GM18498 (cell line): ENCODE results near the gene DNASE2B.

Experiments
- ATAC-seq: cut with Tn5 transposase; IDR thresholded peaks from one replicate; pipeline ENCODE4 v1.9.1; 2021; ENCODE audit warnings: mild to moderate bottlenecking, moderate library complexity; ENCODE audit not compliant: unreplicated experiment

DNASE2B gene

GRCh38 chr1:84373436-84374141 lies 24.7 kb upstream of the DNASE2B start:
- ATAC-seq = no peak

GRCh38 chr1:84374991-84375696 lies 23.1 kb upstream of the DNASE2B start:
- ATAC-seq = no peak

GRCh38 chr1:84376000-84376910 lies 22.0 kb upstream of the DNASE2B start:
- ATAC-seq = no peak

- ATAC-seq = no peak
Measured at GRCh38 chr1:84377480-84378095, 20.7 kb upstream of the DNASE2B start.

GRCh38 chr1:84379138-84379916 lies 19.0 kb upstream of the DNASE2B start:
- ATAC-seq = no peak

GRCh38 chr1:84379917-84380180 lies 18.4 kb upstream of the DNASE2B start:
- no peak for ATAC-seq

GRCh38 chr1:84382127-84382526 lies 16.2 kb upstream of the DNASE2B start:
- no peak for ATAC-seq

- ATAC-seq = no peak
Measured at GRCh38 chr1:84385347-84385746, 12.9 kb upstream of the DNASE2B start.

- no peak for ATAC-seq
Measured at GRCh38 chr1:84386716-84387479, 11.4 kb upstream of the DNASE2B start.

- ATAC-seq = no peak
Measured at GRCh38 chr1:84387480-84388163, 10.7 kb upstream of the DNASE2B start.

GRCh38 chr1:84390226-84390625 lies 8.1 kb upstream of the DNASE2B start:
- ATAC-seq = no peak

GRCh38 chr1:84401156-84401555 lies 2.9 kb downstream of the DNASE2B start:
- ATAC-seq = no peak

- ATAC-seq = no peak
Measured at GRCh38 chr1:84402060-84402459, 3.8 kb downstream of the DNASE2B start.

- ATAC-seq = no peak
Measured at GRCh38 chr1:84402501-84402900, 4.2 kb downstream of the DNASE2B start.

- ATAC-seq = no peak
Measured at GRCh38 chr1:84403347-84403746, 5.1 kb downstream of the DNASE2B start.

- no peak for ATAC-seq
Measured at GRCh38 chr1:84406346-84406861, 8.1 kb downstream of the DNASE2B start.

GRCh38 chr1:84407524-84407923 lies 9.2 kb downstream of the DNASE2B start:
- ATAC-seq = no peak

GRCh38 chr1:84407958-84408422 lies 9.7 kb downstream of the DNASE2B start:
- no peak for ATAC-seq

GRCh38 chr1:84409888-84410287 lies 11.6 kb downstream of the DNASE2B start:
- ATAC-seq = no peak
